GM10266 (cell line): Measurements from ENCODE around the gene SLC37A1.
A peak's percentile ranks its signal among the peaks of the same experiment; 100 is the strongest.

ENCODE experiments used
- DNase-seq: peaks from one replicate; pipeline ENCODE4 v3.0.0; 2012; ENCODE audit errors: extremely low spot score
- TF ChIP-seq, protein P1 (sequence below): IDR thresholded peaks from 2 replicates; pipeline ENCODE4 v1.5.1; 2012; ENCODE audit warnings: mild to moderate bottlenecking, low read depth; ENCODE audit not compliant: control insufficient read depth, insufficient read depth; ENCODE audit errors: missing control alignments

Gene SLC37A1

DNA sequence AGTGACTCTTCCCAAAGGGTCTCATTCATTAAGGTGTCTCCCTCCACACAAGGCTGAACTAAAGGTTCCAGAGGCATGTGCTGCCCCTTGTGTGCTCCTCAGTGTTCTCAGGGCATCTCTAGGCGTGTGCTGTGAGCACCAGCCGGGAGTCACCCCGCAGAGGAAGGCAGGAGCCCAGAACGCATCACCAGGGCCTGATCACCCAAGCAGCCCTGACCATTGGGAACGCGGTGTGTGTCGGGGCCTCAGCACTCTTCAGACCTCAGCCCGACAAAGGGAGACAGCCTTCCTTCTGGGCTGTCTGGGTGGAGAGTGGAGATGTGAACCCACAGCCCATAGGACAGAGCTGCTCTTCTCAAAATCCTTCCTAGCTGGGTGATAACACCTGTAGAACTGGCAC is 9.1 kb downstream of the SLC37A1 start:
- DNase-seq: no peak
- TF ChIP-seq, protein P1, sequence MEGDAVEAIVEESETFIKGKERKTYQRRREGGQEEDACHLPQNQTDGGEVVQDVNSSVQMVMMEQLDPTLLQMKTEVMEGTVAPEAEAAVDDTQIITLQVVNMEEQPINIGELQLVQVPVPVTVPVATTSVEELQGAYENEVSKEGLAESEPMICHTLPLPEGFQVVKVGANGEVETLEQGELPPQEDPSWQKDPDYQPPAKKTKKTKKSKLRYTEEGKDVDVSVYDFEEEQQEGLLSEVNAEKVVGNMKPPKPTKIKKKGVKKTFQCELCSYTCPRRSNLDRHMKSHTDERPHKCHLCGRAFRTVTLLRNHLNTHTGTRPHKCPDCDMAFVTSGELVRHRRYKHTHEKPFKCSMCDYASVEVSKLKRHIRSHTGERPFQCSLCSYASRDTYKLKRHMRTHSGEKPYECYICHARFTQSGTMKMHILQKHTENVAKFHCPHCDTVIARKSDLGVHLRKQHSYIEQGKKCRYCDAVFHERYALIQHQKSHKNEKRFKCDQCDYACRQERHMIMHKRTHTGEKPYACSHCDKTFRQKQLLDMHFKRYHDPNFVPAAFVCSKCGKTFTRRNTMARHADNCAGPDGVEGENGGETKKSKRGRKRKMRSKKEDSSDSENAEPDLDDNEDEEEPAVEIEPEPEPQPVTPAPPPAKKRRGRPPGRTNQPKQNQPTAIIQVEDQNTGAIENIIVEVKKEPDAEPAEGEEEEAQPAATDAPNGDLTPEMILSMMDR: no peak

DNA sequence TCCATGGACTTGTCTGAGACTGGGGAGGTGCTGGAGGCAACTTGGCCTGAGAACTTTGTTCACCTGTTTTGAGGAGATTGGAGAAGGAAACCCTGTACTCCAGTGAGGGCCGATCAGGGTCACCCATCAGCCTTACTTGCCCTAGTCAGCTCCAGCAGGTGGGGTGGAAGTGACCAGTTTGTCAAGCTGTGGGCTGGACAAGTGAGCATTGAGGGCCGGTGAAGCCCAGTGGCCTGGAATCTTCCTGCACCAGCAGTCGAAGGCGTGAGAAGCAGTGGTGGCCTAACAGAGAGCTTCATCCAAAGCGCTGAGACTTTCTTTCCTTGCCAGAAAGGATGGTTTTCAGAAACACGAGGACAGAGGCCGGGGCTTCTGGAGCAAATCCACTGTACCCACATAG is 9.6 kb downstream of the SLC37A1 start:
- DNase-seq: no peak
- TF ChIP-seq, protein P1: no peak

GRCh38 chr21:42523941-42524340 is 10.3 kb downstream of the SLC37A1 start:
- TF ChIP-seq, protein P1: no peak
- no peak for DNase-seq

GRCh38 chr21:42524341-42525028 is 10.8 kb downstream of the SLC37A1 start:
- TF ChIP-seq, protein P1: no peak
- peak; percentile 84 for DNase-seq

DNA sequence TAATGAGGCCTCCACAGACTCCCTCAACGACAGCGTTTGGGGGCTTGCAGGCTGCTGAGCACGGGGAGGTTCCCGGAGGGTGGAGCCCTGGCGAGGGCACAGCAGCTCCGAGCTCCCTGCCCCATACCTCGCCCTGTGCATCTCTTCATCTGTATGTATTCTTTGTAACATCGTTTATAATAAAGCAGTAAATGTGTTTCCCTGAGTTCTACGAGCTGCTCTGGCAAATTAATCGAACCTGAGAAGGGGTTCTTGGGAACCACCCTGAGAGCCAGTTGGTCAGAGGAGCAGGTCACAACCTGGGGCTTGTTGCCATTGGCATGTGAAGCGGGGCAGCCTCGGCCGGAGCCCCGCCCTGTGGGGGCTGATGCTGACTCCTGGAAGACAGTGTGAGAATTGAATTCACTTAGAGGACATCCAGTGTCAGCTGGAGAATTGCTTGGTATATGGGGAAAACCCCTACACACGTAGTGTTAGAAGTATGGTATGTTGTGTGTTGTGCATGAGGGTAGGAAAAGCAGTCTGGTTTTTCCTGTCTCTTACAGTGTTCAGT is 11.5 kb downstream of the SLC37A1 start:
- DNase-seq: no peak
- TF ChIP-seq, protein P1: no peak

DNA sequence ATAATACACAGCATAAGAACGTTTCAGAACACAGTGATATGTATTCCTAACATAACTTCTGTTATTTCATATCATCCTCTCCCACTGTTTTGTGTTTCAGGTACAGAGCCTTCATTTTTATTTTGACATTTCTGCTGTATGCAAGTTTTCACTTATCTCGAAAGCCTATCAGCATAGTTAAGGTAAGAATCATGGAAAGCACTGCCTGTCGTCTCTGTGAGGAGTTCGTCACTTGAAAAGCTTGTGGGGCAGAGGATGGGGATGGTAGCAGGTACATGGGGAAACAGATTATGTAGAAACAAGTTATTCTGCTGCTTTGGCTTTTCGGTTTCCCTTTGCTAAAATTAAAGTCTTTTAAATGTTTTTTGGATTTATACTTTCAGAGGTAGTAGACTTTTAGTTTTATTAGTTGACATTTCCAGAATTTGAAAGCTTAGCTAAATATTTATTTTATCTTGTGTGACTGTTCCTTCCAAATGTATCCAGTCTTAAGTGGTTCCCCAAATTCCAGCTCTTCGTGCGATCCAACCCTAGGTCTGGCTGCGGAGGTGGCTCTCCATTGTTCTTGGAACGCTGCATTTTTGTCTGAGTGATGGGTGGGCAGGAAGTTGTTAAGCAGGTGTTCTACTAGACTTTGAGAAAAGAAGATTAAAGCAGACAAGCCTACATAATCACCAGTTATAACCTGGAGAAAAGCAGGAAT is 12.2 kb downstream of the SLC37A1 start:
- no peak for DNase-seq

More for the DNA sequence above, 12.2 kb downstream of the SLC37A1 start:
- TF ChIP-seq, protein P1: no peak
